Lung (tissue), 12 donors: ENCODE measurements around the gene PDGFB. TPM values are rescaled to one million over a fixed set of nuclear protein-coding genes. Genes with fewer than 3 reads are reported as not detected.

ENCODE experiments used
- ATAC-seq: fragments of 200-7000 bp; cut with Tn5 transposase; one replicate; pipeline ENCODE4 v1.9.1; 2020; ENCODE audit warnings: moderate number of reproducible peaks; ENCODE audit not compliant: insufficient read depth, low FRiP score
- DNase-seq, 3 donors: peaks; one replicate each; pipeline ENCODE4 v3.0.0-alpha.2; 2013 to 2017
- H3K27ac ChIP-seq, 2 donors: one replicate each; pipeline ENCODE4 v1.5.1; 2013; ENCODE audit warnings: mild to moderate bottlenecking in 2 of 2, moderate library complexity in 2 of 2, control low read depth in 1 of 2, inconsistent platforms in 1 of 2, low read depth in 1 of 2, low read length in 1 of 2
- H3K27me3 ChIP-seq, 3 donors: one replicate each; pipeline ENCODE4 v1.5.1; 2013; ENCODE audit warnings: low read length in 2 of 3; ENCODE audit not compliant: control insufficient read depth in 3 of 3, insufficient read depth in 3 of 3
- H3K36me3 ChIP-seq, 4 donors: one replicate each; pipeline ENCODE4 v1.5.1; 2013; ENCODE audit warnings: low read length in 4 of 4, mild to moderate bottlenecking in 1 of 4, moderate library complexity in 1 of 4; ENCODE audit not compliant: control insufficient read depth in 4 of 4, insufficient read depth in 4 of 4
- H3K4me1 ChIP-seq, 5 donors: one replicate each; pipeline ENCODE4 v1.5.1; 2013; ENCODE audit warnings: low read length in 5 of 5, mild to moderate bottlenecking in 2 of 5, moderate library complexity in 1 of 5; ENCODE audit not compliant: control insufficient read depth in 5 of 5, insufficient read depth in 5 of 5
- H3K4me3 ChIP-seq: one replicate; pipeline ENCODE4 v1.5.1; 2013; ENCODE audit warnings: mild to moderate bottlenecking, control low read depth, moderate library complexity
- H3K9ac ChIP-seq, 2 donors: one replicate each; pipeline ENCODE4 v1.5.1; 2013; ENCODE audit warnings: low read length in 2 of 2, control low read depth in 1 of 2; ENCODE audit not compliant: insufficient read depth in 1 of 2
- H3K9me3 ChIP-seq, 4 donors: one replicate each; pipeline ENCODE4 v1.5.1; 2013; ENCODE audit warnings: low read length in 3 of 4, mild to moderate bottlenecking in 1 of 4, moderate library complexity in 1 of 4; ENCODE audit not compliant: control insufficient read depth in 4 of 4, insufficient read depth in 3 of 4
- WGBS, 2 donors: extraction: QIAGEN DNeasy Blood & Tissue Kit; methylation state at CpG; one replicate each; pipeline ENCODE4 v1.1.7; 2013; 5-methylcytosine and 5-hydroxymethylcytosine counted together
- polyA plus RNA-seq, 2 donors: library from polyadenylated mRNA; stranded (reverse); fragments of 200-250 nt; gene quantifications; one replicate each; pipeline ENCODE4 v1.2.1, GENCODE V29; 2013
- total RNA-seq, 2 donors: library from RNA; depleted of rRNA in 1 of 2; stranded (reverse); fragments of >200 nt in 1 of 2; gene quantifications; one replicate each; pipeline ENCODE4 v1.2.1, GENCODE V29; 2014 to 2021
- TF ChIP-seq, protein P1 (sequence below): IDR thresholded peaks from 2 replicates; pipeline ENCODE4 v1.5.1; 2012; ENCODE audit warnings: mild to moderate bottlenecking; ENCODE audit errors: control extremely low read depth, extremely low read depth
- donor health status: control.
- donor health status: control.
- donor health status: Bipolar disorder and iron deficiency.
- donor health status: healthy.
- donor health status: DM: yes; HTN: yes; CAD: no.

The PDGFB gene
- total and polyA plus RNA-seq, 4 donors: 9.8 to 56.7 (median 29.5) TPM

DNA sequence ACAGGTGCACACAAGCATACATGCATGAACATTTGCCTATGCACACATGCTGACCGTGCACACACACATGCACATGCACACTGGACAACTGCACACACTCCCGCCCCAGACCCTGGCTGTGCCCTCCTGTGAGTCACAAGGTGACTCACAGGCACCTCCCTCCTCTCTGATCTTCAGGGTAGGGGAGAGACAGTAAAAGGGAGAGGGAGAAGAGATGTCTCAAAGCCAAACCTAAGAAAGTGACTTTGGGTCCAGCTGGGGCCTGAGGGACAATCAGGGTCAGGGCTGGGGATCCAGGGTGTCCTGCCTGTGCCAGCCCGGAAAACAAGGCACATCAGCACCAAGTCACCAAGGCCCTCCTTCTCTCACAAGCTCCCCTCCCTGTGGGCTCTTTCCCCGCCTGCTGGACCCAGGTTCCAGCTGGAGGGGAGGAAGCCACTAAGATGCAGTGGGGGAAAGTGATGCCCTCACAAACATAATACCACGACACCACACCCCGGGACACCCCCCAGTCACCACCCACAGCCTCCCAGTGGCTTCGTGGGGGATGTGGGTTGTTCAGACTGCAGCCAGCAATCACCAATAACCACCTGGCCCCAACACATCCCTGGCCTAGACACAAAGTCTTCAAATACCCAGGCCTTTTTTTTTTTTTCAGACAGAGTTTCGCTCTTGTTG lies 39.3 kb downstream of the PDGFB start:
- DNase-seq (no peak), ATAC-seq (no peak)
- H3K4me1 ChIP-seq: peaks cover 0 to 8% (median 0%) of the 10 kb centered on the region in 5 donors
- H3K4me3 ChIP-seq: no peak overlapping the region
- no peaks in the 10 kb centered on the region for H3K36me3 ChIP-seq
- TF ChIP-seq, protein P1, sequence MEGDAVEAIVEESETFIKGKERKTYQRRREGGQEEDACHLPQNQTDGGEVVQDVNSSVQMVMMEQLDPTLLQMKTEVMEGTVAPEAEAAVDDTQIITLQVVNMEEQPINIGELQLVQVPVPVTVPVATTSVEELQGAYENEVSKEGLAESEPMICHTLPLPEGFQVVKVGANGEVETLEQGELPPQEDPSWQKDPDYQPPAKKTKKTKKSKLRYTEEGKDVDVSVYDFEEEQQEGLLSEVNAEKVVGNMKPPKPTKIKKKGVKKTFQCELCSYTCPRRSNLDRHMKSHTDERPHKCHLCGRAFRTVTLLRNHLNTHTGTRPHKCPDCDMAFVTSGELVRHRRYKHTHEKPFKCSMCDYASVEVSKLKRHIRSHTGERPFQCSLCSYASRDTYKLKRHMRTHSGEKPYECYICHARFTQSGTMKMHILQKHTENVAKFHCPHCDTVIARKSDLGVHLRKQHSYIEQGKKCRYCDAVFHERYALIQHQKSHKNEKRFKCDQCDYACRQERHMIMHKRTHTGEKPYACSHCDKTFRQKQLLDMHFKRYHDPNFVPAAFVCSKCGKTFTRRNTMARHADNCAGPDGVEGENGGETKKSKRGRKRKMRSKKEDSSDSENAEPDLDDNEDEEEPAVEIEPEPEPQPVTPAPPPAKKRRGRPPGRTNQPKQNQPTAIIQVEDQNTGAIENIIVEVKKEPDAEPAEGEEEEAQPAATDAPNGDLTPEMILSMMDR: no peak
- no peak overlapping the region for H3K9ac ChIP-seq
- H3K9me3 ChIP-seq: no peaks in the 10 kb centered on the region
- no peak overlapping the region for H3K27ac ChIP-seq
- no peaks in the 10 kb centered on the region for H3K27me3 ChIP-seq
- 65 to 70% methylated on average over 8 of the region's 8 CpGs for WGBS, 2 donors

DNA sequence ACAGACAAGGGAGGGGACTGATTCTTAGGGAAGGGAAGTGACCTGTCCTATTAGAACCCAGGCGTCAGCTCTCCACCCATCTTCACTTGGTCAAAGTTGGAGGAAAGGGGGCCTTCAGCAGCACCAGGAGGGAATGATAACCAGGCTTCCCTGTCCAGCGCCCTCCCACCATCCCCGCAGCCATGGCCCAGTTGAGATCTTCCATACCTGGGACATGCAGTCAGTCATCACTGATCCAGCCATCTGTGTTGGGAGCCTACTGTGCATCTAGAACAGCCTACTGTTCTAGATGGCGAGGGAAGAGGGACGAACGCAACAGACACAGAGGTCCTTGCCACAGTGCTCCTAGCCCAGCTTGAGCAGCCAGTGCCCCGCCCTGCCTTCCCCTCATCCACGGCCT lies 40.6 kb downstream of the PDGFB start:
- TF ChIP-seq, protein P1: no peak
- 93 to 98% methylated on average over 8 of the region's 8 CpGs for WGBS, 2 donors
- Histone ChIP-seq H3K9me3 (no peaks in the 10 kb centered on the region), H3K4me3 (no peak overlapping the region), H3K27ac (no peak overlapping the region), H3K4me1 (peaks cover 0 to 8% (median 0%) of the 10 kb centered on the region in 5 donors), H3K36me3 (no peaks in the 10 kb centered on the region), H3K27me3 (no peaks in the 10 kb centered on the region), H3K9ac (no peak overlapping the region)
- DNase-seq: no peak
- ATAC-seq: no peak

DNA sequence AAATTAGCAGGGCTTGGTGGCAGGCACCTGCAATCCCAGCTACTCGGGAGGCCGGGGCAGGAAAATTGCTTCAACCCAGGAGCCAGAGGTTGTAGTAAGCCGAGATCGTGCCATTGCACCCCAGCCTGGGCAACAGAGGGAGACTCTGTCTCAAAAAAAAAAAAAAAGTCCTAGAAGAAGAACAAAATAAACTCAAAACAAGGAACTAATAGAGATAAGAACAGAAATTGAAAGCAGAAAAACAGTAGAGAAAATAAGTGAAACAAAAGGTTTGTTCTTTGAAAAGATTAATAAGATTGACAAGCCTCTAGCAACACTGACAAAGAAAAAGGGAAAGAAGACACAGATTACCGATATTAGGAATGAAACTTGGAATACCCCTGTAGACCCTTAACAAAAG lies 47.2 kb downstream of the PDGFB start:
- H3K27ac ChIP-seq: no peak overlapping the region
- H3K4me3 ChIP-seq: no peak overlapping the region
- ATAC-seq (no peak), DNase-seq (no peak)
- no peaks in the 10 kb centered on the region for H3K9me3 ChIP-seq
- H3K9ac ChIP-seq: no peak overlapping the region
- TF ChIP-seq, protein P1: no peak
- peaks cover 0 to under 1% (median 0%) of the 10 kb centered on the region in 5 donors for H3K4me1 ChIP-seq
- H3K36me3 ChIP-seq: no peaks in the 10 kb centered on the region
- no peaks in the 10 kb centered on the region for H3K27me3 ChIP-seq
- 77 to 92% methylated on average over 5 of the region's 5 CpGs for WGBS, 2 donors

DNA sequence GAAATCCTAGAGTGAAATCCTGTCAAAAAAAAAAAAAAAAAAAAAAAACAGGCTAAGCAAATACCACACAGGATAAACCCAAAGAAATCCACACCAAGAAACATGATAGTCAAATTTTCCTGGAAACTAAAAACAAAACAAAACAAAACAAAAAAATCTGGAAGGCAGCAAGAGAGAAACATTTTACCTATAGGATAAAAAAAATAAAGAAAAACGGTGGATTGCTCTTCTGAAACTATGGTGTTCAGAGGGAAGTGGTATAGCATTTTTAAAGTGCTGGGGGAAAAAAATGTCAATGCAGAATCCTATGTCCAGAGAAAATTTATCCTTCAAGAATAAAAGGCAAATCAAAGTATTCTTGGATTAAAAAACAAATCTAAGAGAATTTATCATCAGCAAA lies 50.7 kb downstream of the PDGFB start:
- no peaks in the 10 kb centered on the region for H3K36me3 ChIP-seq
- TF ChIP-seq, protein P1: no peak
- 0 to 88% methylated on average over 1 of the region's 1 CpG for WGBS, 2 donors
- DNase-seq (no peak), ATAC-seq (no peak)
- no peak overlapping the region for H3K27ac ChIP-seq
- H3K4me1 ChIP-seq: no peaks in the 10 kb centered on the region
- H3K9me3 ChIP-seq: no peaks in the 10 kb centered on the region
- H3K4me3 ChIP-seq: no peak overlapping the region
- no peaks in the 10 kb centered on the region for H3K27me3 ChIP-seq
- H3K9ac ChIP-seq: no peak overlapping the region
